ENCODE measurements around the gene LITAFD. TPM values are rescaled to one million over a fixed set of nuclear protein-coding genes. Genes with fewer than 3 reads are reported as not detected.

LITAFD gene
- total and polyA plus RNA-seq, 10 of the 15 experiments (the other 5 are each of a cell fraction or from before 2014, with no cell fraction given): not detected

DNA sequence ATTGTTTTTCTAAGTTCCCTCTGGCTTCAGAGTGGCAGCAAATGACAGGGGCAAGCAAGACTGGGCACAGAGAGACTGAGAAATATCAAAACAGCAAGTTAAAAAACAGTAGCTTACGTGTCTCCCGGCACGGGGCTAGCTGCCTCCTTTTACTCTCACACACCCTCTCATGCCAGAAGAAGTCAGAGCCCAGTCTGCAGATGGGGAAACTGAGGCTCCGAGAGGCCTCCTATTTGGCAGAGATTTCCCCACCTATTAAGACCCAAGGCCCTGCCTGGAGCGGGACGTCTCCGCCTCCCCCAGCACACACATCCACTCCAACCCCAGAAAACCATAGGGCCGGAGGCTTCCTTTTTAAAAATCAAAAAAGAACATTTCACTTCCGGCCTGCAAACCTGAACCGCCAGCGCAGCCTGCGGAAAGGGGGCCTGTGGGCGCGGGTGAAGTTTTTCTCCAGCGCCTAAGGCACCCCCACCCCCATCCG, 14.2 kb upstream of the LITAFD start:
- Histone ChIP-seq H3K4me2 (ENCODE audit: control insufficient read depth, insufficient read depth) (peak overlapping the region; percentile 94), H3K79me2 (ENCODE audit: control insufficient read depth, insufficient read depth, low read length) (peaks cover 53% of the 10 kb centered on the region), H3K9ac (ENCODE audit: control insufficient read depth, insufficient read depth, low read length) (peak overlapping the region; percentile 95), H3K27ac (ENCODE audit: control insufficient read depth, insufficient read depth) (peak overlapping the region; percentile 90), H3K4me3 (peak overlapping the region; percentile 95), H3K9me3 (replicated peaks; ENCODE audit: control insufficient read depth, insufficient read depth, low read length) (no peaks in the 10 kb centered on the region; the same call in 2 of the 3 replicates), H3K36me3 (ENCODE audit: control insufficient read depth in 2 of 2, insufficient read depth in 2 of 2, low read length in 1 of 2) (peaks cover 3 to 12% of the 10 kb centered on the region in 2 experiments; a peak in 2 of 4 replicates), H2AFZ (ENCODE audit: control insufficient read depth, low read depth, low read length) (peak overlapping the region; percentile 26; the same call in 1 of the 2 replicates), H3K27me3 (replicated peaks in 1 of 2; ENCODE audit: control insufficient read depth in 2 of 2, insufficient read depth in 2 of 2, low read length in 1 of 2) (no peaks in the 10 kb centered on the region), H4K20me1 (ENCODE audit: control insufficient read depth, insufficient read depth) (0 out of 2 replicates have a peak, but pooled peaks cover 3% of the 10 kb centered on the region), H3K4me1 (ENCODE audit: control insufficient read depth, insufficient read depth, low read length) (peaks cover 32% of the 10 kb centered on the region)
- intact Hi-C loops (cut with micrococcal nuclease; ENCODE audit: unreplicated experiment): loop anchor here (1.0 kb wide), 1 partner anchor 71 kb away; the partner anchor contains the start of genes PMM2 and TMEM186
- 0 out of 2 replicates have a peak, but pooled peaks have one; percentile 15 for TF ChIP-seq BCL11A (IDR thresholded peaks at IDR 0.05; ENCODE audit: low read depth, low read length)
- TF ChIP-seq RCOR1 (conservative IDR thresholded peaks at IDR 0.05; ENCODE audit: low read depth, low read length): no peak
- 0 out of 2 replicates have a peak, but pooled peaks have one; percentile 29 for TF ChIP-seq PML (IDR thresholded peaks at IDR 0.05; ENCODE audit: low read length)
- TF ChIP-seq RUNX3 (IDR thresholded peaks at IDR 0.05; ENCODE audit: low read length): peak; percentile 29; the same call in 1 of the 2 replicates
- ATAC-seq (no peak), DNase-seq (ENCODE audit: low read depth, low spot score) (no peak), FAIRE-seq (no peak)
- ChIA-PET CTCF (interaction anchor here (1.1 to 3.1 kb wide), 3 partner anchors 12 to 29 kb away, joined by 4 to 30 read pairs (median 5); no protein-coding TSS in a partner anchor), POLR2A (interaction anchor here (0.6 to 2.2 kb wide), 8 partner anchors 21 to 224 kb away, joined by 3 to 8 read pairs (median 4); partner anchors contain the start of genes HAPSTR1 and TMEM186), SMC1A (ENCODE audit: uncharacterized antibody, unreplicated experiment) (interaction anchor here (0.8 to 3.1 kb wide), 4 partner anchors 13 to 260 kb away, joined by 3 to 11 read pairs (median 4); no protein-coding TSS in a partner anchor), RAD21 (ENCODE audit: unreplicated experiment) (interaction anchor here (0.6 to 3.9 kb wide), 9 partner anchors 11 to 300 kb away, joined by 3 to 44 read pairs (median 5); partner anchors contain the start of genes HAPSTR1 and LITAFD)
- BruUV-seq (replicated peaks): TSS peak; percentile 75
- in situ Hi-C loops (cut with MboI): no loop called here
- under 1% methylated on average over 10 of the region's 16 CpGs for WGBS (ENCODE audit: insufficient coverage, insufficient replicate concordance, low lambda C conversion rate, missing lambda C conversion rate)
